ENCODE measurements around the gene MAPRE3. TPM values are rescaled to one million over a fixed set of nuclear protein-coding genes. Genes with fewer than 3 reads are reported as not detected.

The MAPRE3 gene
- total and polyA plus RNA-seq, 9 donors = 7.8 to 45.7 (median 27.1) TPM

GRCh38 chr2:26968001-26968400 is 2.4 kb upstream of the MAPRE3 start:
- H3K4me3 ChIP-seq (ENCODE audit: low read length) = no peak overlapping the region
- H3K36me3 ChIP-seq (ENCODE audit: control insufficient read depth, insufficient read depth, low read length) = no peaks in the 10 kb centered on the region
- no peak for DNase-seq
- no peak overlapping the region for H3K27ac ChIP-seq (ENCODE audit: low read length)
- no CpG with 5 or more reads among the region's 3 CpGs for WGBS (ENCODE audit: insufficient coverage)
- no peaks in the 10 kb centered on the region for H3K9me3 ChIP-seq (replicated peaks; ENCODE audit: control insufficient read depth, low read depth, low read length)
- H3K27me3 ChIP-seq (ENCODE audit: control insufficient read depth, insufficient read depth, low read length) = peaks cover 25% of the 10 kb centered on the region
- peaks cover 13% of the 10 kb centered on the region for H3K4me1 ChIP-seq (ENCODE audit: control insufficient read depth, insufficient read depth, low read length)

GRCh38 chr2:26969077-26969844 is 1.2 kb upstream of the MAPRE3 start:
- H3K27ac ChIP-seq (ENCODE audit: low read length) = no peak overlapping the region
- WGBS (ENCODE audit: insufficient coverage) = 84% methylated on average over 10 of the region's 10 CpGs
- peaks cover 25% of the 10 kb centered on the region for H3K27me3 ChIP-seq (ENCODE audit: control insufficient read depth, insufficient read depth, low read length)
- H3K9me3 ChIP-seq (replicated peaks; ENCODE audit: control insufficient read depth, low read depth, low read length) = no peaks in the 10 kb centered on the region
- no peak overlapping the region for H3K4me3 ChIP-seq (ENCODE audit: low read length)
- DNase-seq = no peak
- peaks cover 13% of the 10 kb centered on the region for H3K4me1 ChIP-seq (ENCODE audit: control insufficient read depth, insufficient read depth, low read length)
- H3K36me3 ChIP-seq (ENCODE audit: control insufficient read depth, insufficient read depth, low read length) = no peaks in the 10 kb centered on the region

GRCh38 chr2:26970928-26971627 is 641 bp downstream of the MAPRE3 start:
- Histone ChIP-seq H3K27ac (ENCODE audit: low read length) (peak overlapping the region; percentile 65), H3K4me3 (ENCODE audit: low read length) (peak overlapping the region; percentile 72), H3K27me3 (ENCODE audit: control insufficient read depth, insufficient read depth, low read length) (peaks cover 19% of the 10 kb centered on the region), H3K4me1 (ENCODE audit: control insufficient read depth, insufficient read depth, low read length) (peaks cover 15% of the 10 kb centered on the region), H3K9me3 (replicated peaks; ENCODE audit: control insufficient read depth, low read depth, low read length) (no peaks in the 10 kb centered on the region), H3K36me3 (ENCODE audit: control insufficient read depth, insufficient read depth, low read length) (no peaks in the 10 kb centered on the region)
- peak; percentile 27 for DNase-seq
- under 1% methylated on average over 25 of the region's 34 CpGs for WGBS (ENCODE audit: insufficient coverage)

GRCh38 chr2:26971911-26972786 is 1.7 kb downstream of the MAPRE3 start:
- Histone ChIP-seq H3K27me3 (ENCODE audit: control insufficient read depth, insufficient read depth, low read length) (peaks cover 17% of the 10 kb centered on the region), H3K36me3 (ENCODE audit: control insufficient read depth, insufficient read depth, low read length) (no peaks in the 10 kb centered on the region), H3K27ac (ENCODE audit: low read length) (peak overlapping the region; percentile 65), H3K4me1 (ENCODE audit: control insufficient read depth, insufficient read depth, low read length) (peaks cover 15% of the 10 kb centered on the region), H3K9me3 (replicated peaks; ENCODE audit: control insufficient read depth, low read depth, low read length) (no peaks in the 10 kb centered on the region), H3K4me3 (ENCODE audit: low read length) (no peak overlapping the region)
- WGBS (ENCODE audit: insufficient coverage) = 60% methylated on average over 2 of the region's 9 CpGs
- peak; percentile 23 for DNase-seq

GRCh38 chr2:26974352-26974751 is 3.9 kb downstream of the MAPRE3 start:
- no peak for DNase-seq
- Histone ChIP-seq H3K4me3 (ENCODE audit: low read length) (no peak overlapping the region), H3K27ac (ENCODE audit: low read length) (no peak overlapping the region), H3K36me3 (ENCODE audit: control insufficient read depth, insufficient read depth, low read length) (no peaks in the 10 kb centered on the region), H3K9me3 (replicated peaks; ENCODE audit: control insufficient read depth, low read depth, low read length) (no peaks in the 10 kb centered on the region), H3K27me3 (ENCODE audit: control insufficient read depth, insufficient read depth, low read length) (peaks cover 8% of the 10 kb centered on the region), H3K4me1 (ENCODE audit: control insufficient read depth, insufficient read depth, low read length) (peaks cover 17% of the 10 kb centered on the region)
- 80% methylated on average over 2 of the region's 5 CpGs for WGBS (ENCODE audit: insufficient coverage)

GRCh38 chr2:26975102-26975501 is 4.7 kb downstream of the MAPRE3 start:
- Histone ChIP-seq H3K27ac (ENCODE audit: low read length) (no peak overlapping the region), H3K36me3 (ENCODE audit: control insufficient read depth, insufficient read depth, low read length) (no peaks in the 10 kb centered on the region), H3K9me3 (replicated peaks; ENCODE audit: control insufficient read depth, low read depth, low read length) (no peaks in the 10 kb centered on the region), H3K4me1 (ENCODE audit: control insufficient read depth, insufficient read depth, low read length) (peaks cover 14% of the 10 kb centered on the region), H3K4me3 (ENCODE audit: low read length) (no peak overlapping the region), H3K27me3 (ENCODE audit: control insufficient read depth, insufficient read depth, low read length) (peaks cover 9% of the 10 kb centered on the region)
- 38% methylated on average over 2 of the region's 2 CpGs for WGBS (ENCODE audit: insufficient coverage)
- no peak for DNase-seq

- Histone ChIP-seq H3K27ac (ENCODE audit: low read length) (no peak overlapping the region), H3K4me3 (ENCODE audit: low read length) (no peak overlapping the region), H3K4me1 (ENCODE audit: control insufficient read depth, insufficient read depth, low read length) (peaks cover 11% of the 10 kb centered on the region), H3K9me3 (replicated peaks; ENCODE audit: control insufficient read depth, low read depth, low read length) (no peaks in the 10 kb centered on the region), H3K36me3 (ENCODE audit: control insufficient read depth, insufficient read depth, low read length) (no peaks in the 10 kb centered on the region), H3K27me3 (ENCODE audit: control insufficient read depth, insufficient read depth, low read length) (peaks cover 9% of the 10 kb centered on the region)
- 38% methylated on average over 1 of the region's 1 CpG for WGBS (ENCODE audit: insufficient coverage)
- DNase-seq = no peak
Measured at GRCh38 chr2:26975656-26976055, 5.2 kb downstream of the MAPRE3 start.

GRCh38 chr2:26976237-26976636 is 5.8 kb downstream of the MAPRE3 start:
- no peak for DNase-seq
- peaks cover 9% of the 10 kb centered on the region for H3K4me1 ChIP-seq (ENCODE audit: control insufficient read depth, insufficient read depth, low read length)

GRCh38 chr2:26977012-26977411 is 6.6 kb downstream of the MAPRE3 start:
- no peak overlapping the region for H3K4me3 ChIP-seq (ENCODE audit: low read length)
- no CpG with 5 or more reads among the region's 2 CpGs for WGBS (ENCODE audit: insufficient coverage)
- H3K9me3 ChIP-seq (replicated peaks; ENCODE audit: control insufficient read depth, low read depth, low read length) = no peaks in the 10 kb centered on the region
- no peak for DNase-seq
- peaks cover 7% of the 10 kb centered on the region for H3K4me1 ChIP-seq (ENCODE audit: control insufficient read depth, insufficient read depth, low read length)
- H3K36me3 ChIP-seq (ENCODE audit: control insufficient read depth, insufficient read depth, low read length) = no peaks in the 10 kb centered on the region
- no peak overlapping the region for H3K27ac ChIP-seq (ENCODE audit: low read length)
- peaks cover 9% of the 10 kb centered on the region for H3K27me3 ChIP-seq (ENCODE audit: control insufficient read depth, insufficient read depth, low read length)

More at GRCh38 chr2:26976237-26976636, 5.8 kb downstream of the MAPRE3 start:
- Histone ChIP-seq H3K4me3 (ENCODE audit: low read length) (no peak overlapping the region), H3K27ac (ENCODE audit: low read length) (no peak overlapping the region), H3K9me3 (replicated peaks; ENCODE audit: control insufficient read depth, low read depth, low read length) (no peaks in the 10 kb centered on the region), H3K27me3 (ENCODE audit: control insufficient read depth, insufficient read depth, low read length) (peaks cover 9% of the 10 kb centered on the region), H3K36me3 (ENCODE audit: control insufficient read depth, insufficient read depth, low read length) (no peaks in the 10 kb centered on the region)
- WGBS (ENCODE audit: insufficient coverage) = 65% methylated on average over 3 of the region's 5 CpGs

Data from muscle of leg (tissue), 11 donors.